Activated naive CD8-positive, alpha-beta T cell treated with anti-CD3 and anti-CD28 coated beads, Interleukin-2, amount 50 U/mL, for 24 hours (primary cell): ENCODE data around the gene ZNF407.

Experiments
- ATAC-seq: fragments of 150-1000 bp; cut with Tn5 transposase; one replicate; pipeline ENCODE4 v1.10.0; 2021
- DNase-seq: peaks from one replicate; pipeline ENCODE4 v3.0.0; 2021
- H3K27ac Mint-ChIP-seq: one replicate; pipeline ENCODE4 v1.8.0; 2021; ENCODE audit warnings: mild to moderate bottlenecking, mixed read lengths
- H3K27me3 Mint-ChIP-seq: one replicate; pipeline ENCODE4 v1.8.0; 2021; ENCODE audit warnings: mixed read lengths
- H3K36me3 Mint-ChIP-seq: one replicate; pipeline ENCODE4 v1.8.0; 2021; ENCODE audit warnings: low read depth, mixed read lengths
- H3K4me1 Mint-ChIP-seq: one replicate; pipeline ENCODE4 v1.8.0; 2021; ENCODE audit warnings: mixed read lengths
- H3K4me3 Mint-ChIP-seq: one replicate; pipeline ENCODE4 v1.8.0; 2021; ENCODE audit warnings: mild to moderate bottlenecking, moderate library complexity, mixed read lengths
- H3K9me3 Mint-ChIP-seq: one replicate; pipeline ENCODE4 v1.8.0; 2021; ENCODE audit warnings: mixed read lengths

ZNF407 gene

GRCh38 chr18:74989134-74989533 lies 391.5 kb downstream of the ZNF407 start:
- Mint-ChIP-seq H3K27me3 (no peaks in the 10 kb centered on the region), H3K27ac (peak overlapping the region; percentile 4), H3K4me3 (no peak overlapping the region), H3K9me3 (no peaks in the 10 kb centered on the region), H3K4me1 (peaks cover 35% of the 10 kb centered on the region), H3K36me3 (peaks cover 4% of the 10 kb centered on the region)
- no peak for DNase-seq
- ATAC-seq: no peak

- no peak overlapping the region for H3K27ac Mint-ChIP-seq
- no peak for DNase-seq
- no peaks in the 10 kb centered on the region for H3K27me3 Mint-ChIP-seq
- no peaks in the 10 kb centered on the region for H3K9me3 Mint-ChIP-seq
- H3K36me3 Mint-ChIP-seq: peaks cover 4% of the 10 kb centered on the region
- H3K4me1 Mint-ChIP-seq: peaks cover 50% of the 10 kb centered on the region
- no peak for ATAC-seq
- H3K4me3 Mint-ChIP-seq: no peak overlapping the region
Observed at GRCh38 chr18:74990563-74991081, 393.0 kb downstream of the ZNF407 start.

GRCh38 chr18:74994502-74995418 lies 397.1 kb downstream of the ZNF407 start:
- peaks cover 50% of the 10 kb centered on the region for H3K4me1 Mint-ChIP-seq
- no peaks in the 10 kb centered on the region for H3K27me3 Mint-ChIP-seq
- peak overlapping the region; percentile 65 for H3K27ac Mint-ChIP-seq
- H3K36me3 Mint-ChIP-seq: peaks cover 13% of the 10 kb centered on the region
- no peaks in the 10 kb centered on the region for H3K9me3 Mint-ChIP-seq
- peak; percentile 12 for DNase-seq
- H3K4me3 Mint-ChIP-seq: peak overlapping the region; percentile 49
- peak; percentile 74 for ATAC-seq

GRCh38 chr18:74995419-74995736 lies 397.7 kb downstream of the ZNF407 start:
- peaks cover 44% of the 10 kb centered on the region for H3K4me1 Mint-ChIP-seq
- no peaks in the 10 kb centered on the region for H3K27me3 Mint-ChIP-seq
- peak overlapping the region; percentile 49 for H3K4me3 Mint-ChIP-seq
- ATAC-seq (no peak), DNase-seq (no peak)
- peak overlapping the region; percentile 65 for H3K27ac Mint-ChIP-seq
- peaks cover 15% of the 10 kb centered on the region for H3K36me3 Mint-ChIP-seq
- no peaks in the 10 kb centered on the region for H3K9me3 Mint-ChIP-seq

- H3K4me3 Mint-ChIP-seq: no peak overlapping the region
- H3K27ac Mint-ChIP-seq: no peak overlapping the region
Observed at GRCh38 chr18:74996055-74996454, 398.4 kb downstream of the ZNF407 start.

GRCh38 chr18:74996996-74997395 lies 399.3 kb downstream of the ZNF407 start:
- Mint-ChIP-seq H3K36me3 (peaks cover 15% of the 10 kb centered on the region), H3K4me3 (no peak overlapping the region), H3K27ac (no peak overlapping the region), H3K27me3 (no peaks in the 10 kb centered on the region), H3K4me1 (peaks cover 32% of the 10 kb centered on the region), H3K9me3 (no peaks in the 10 kb centered on the region)
- ATAC-seq: no peak
- no peak for DNase-seq

More at GRCh38 chr18:74996055-74996454, 398.4 kb downstream of the ZNF407 start:
- H3K9me3 Mint-ChIP-seq: no peaks in the 10 kb centered on the region
- H3K27me3 Mint-ChIP-seq: no peaks in the 10 kb centered on the region
- H3K36me3 Mint-ChIP-seq: peaks cover 15% of the 10 kb centered on the region
- DNase-seq (no peak), ATAC-seq (no peak)
- H3K4me1 Mint-ChIP-seq: peaks cover 37% of the 10 kb centered on the region

GRCh38 chr18:75000920-75001319 lies 403.2 kb downstream of the ZNF407 start:
- H3K4me3 Mint-ChIP-seq: no peak overlapping the region

GRCh38 chr18:75003039-75003438 lies 405.4 kb downstream of the ZNF407 start:
- no peak overlapping the region for H3K27ac Mint-ChIP-seq
- ATAC-seq (no peak), DNase-seq (no peak)
- no peaks in the 10 kb centered on the region for H3K4me1 Mint-ChIP-seq
- no peak overlapping the region for H3K4me3 Mint-ChIP-seq
- no peaks in the 10 kb centered on the region for H3K27me3 Mint-ChIP-seq
- no peaks in the 10 kb centered on the region for H3K9me3 Mint-ChIP-seq
- peaks cover 15% of the 10 kb centered on the region for H3K36me3 Mint-ChIP-seq

More at GRCh38 chr18:75000920-75001319, 403.2 kb downstream of the ZNF407 start:
- H3K27ac Mint-ChIP-seq: no peak overlapping the region
- peaks cover 11% of the 10 kb centered on the region for H3K36me3 Mint-ChIP-seq
- peaks cover 5% of the 10 kb centered on the region for H3K4me1 Mint-ChIP-seq
- DNase-seq (no peak), ATAC-seq (no peak)
- no peaks in the 10 kb centered on the region for H3K27me3 Mint-ChIP-seq
- no peaks in the 10 kb centered on the region for H3K9me3 Mint-ChIP-seq

- peaks cover 12% of the 10 kb centered on the region for H3K36me3 Mint-ChIP-seq
Observed at GRCh38 chr18:75003764-75004690, 406.4 kb downstream of the ZNF407 start.

GRCh38 chr18:75005626-75006025 lies 408.0 kb downstream of the ZNF407 start:
- H3K27me3 Mint-ChIP-seq: no peaks in the 10 kb centered on the region
- no peak overlapping the region for H3K4me3 Mint-ChIP-seq
- no peak overlapping the region for H3K27ac Mint-ChIP-seq
- DNase-seq (no peak), ATAC-seq (no peak)
- peaks cover 10% of the 10 kb centered on the region for H3K36me3 Mint-ChIP-seq
- H3K4me1 Mint-ChIP-seq: no peaks in the 10 kb centered on the region
- no peaks in the 10 kb centered on the region for H3K9me3 Mint-ChIP-seq

More at GRCh38 chr18:75003764-75004690, 406.4 kb downstream of the ZNF407 start:
- H3K27me3 Mint-ChIP-seq: no peaks in the 10 kb centered on the region
- H3K9me3 Mint-ChIP-seq: no peaks in the 10 kb centered on the region
- H3K27ac Mint-ChIP-seq: no peak overlapping the region
- no peak for ATAC-seq
- H3K4me3 Mint-ChIP-seq: no peak overlapping the region
- H3K4me1 Mint-ChIP-seq: no peaks in the 10 kb centered on the region
- no peak for DNase-seq

GRCh38 chr18:75008186-75008585 lies 410.5 kb downstream of the ZNF407 start:
- H3K4me1 Mint-ChIP-seq: no peaks in the 10 kb centered on the region
- no peak for ATAC-seq
- no peak overlapping the region for H3K4me3 Mint-ChIP-seq

GRCh38 chr18:75009296-75009695 lies 411.6 kb downstream of the ZNF407 start:
- Mint-ChIP-seq H3K27me3 (no peaks in the 10 kb centered on the region), H3K4me3 (no peak overlapping the region), H3K9me3 (no peaks in the 10 kb centered on the region), H3K27ac (no peak overlapping the region), H3K4me1 (peaks cover 2% of the 10 kb centered on the region), H3K36me3 (peaks cover 10% of the 10 kb centered on the region)
- DNase-seq: no peak
- ATAC-seq: no peak

More at GRCh38 chr18:75008186-75008585, 410.5 kb downstream of the ZNF407 start:
- peaks cover 10% of the 10 kb centered on the region for H3K36me3 Mint-ChIP-seq
- H3K27me3 Mint-ChIP-seq: no peaks in the 10 kb centered on the region
- DNase-seq: no peak
- no peaks in the 10 kb centered on the region for H3K9me3 Mint-ChIP-seq
- no peak overlapping the region for H3K27ac Mint-ChIP-seq

- ATAC-seq: no peak
- peaks cover 10% of the 10 kb centered on the region for H3K36me3 Mint-ChIP-seq
- no peak overlapping the region for H3K4me3 Mint-ChIP-seq
- no peak overlapping the region for H3K27ac Mint-ChIP-seq
- H3K9me3 Mint-ChIP-seq: no peaks in the 10 kb centered on the region
- peaks cover 2% of the 10 kb centered on the region for H3K4me1 Mint-ChIP-seq
- no peaks in the 10 kb centered on the region for H3K27me3 Mint-ChIP-seq
- DNase-seq: no peak
Observed at GRCh38 chr18:75009878-75010277, 412.2 kb downstream of the ZNF407 start.

GRCh38 chr18:75010278-75010677 lies 412.6 kb downstream of the ZNF407 start:
- Mint-ChIP-seq H3K4me3 (no peak overlapping the region), H3K9me3 (no peaks in the 10 kb centered on the region), H3K36me3 (peaks cover 10% of the 10 kb centered on the region), H3K27me3 (no peaks in the 10 kb centered on the region), H3K27ac (no peak overlapping the region), H3K4me1 (peaks cover 2% of the 10 kb centered on the region)
- ATAC-seq: no peak
- DNase-seq: no peak
